Ishikawa (cell line): ENCODE results near the gene GPC6.

ENCODE experiments used
- CEBPB ChIP-seq: IDR thresholded peaks from 2 replicates; pipeline ENCODE4 v1.6.1; 2012
- CREB1 ChIP-seq: IDR thresholded peaks from 2 replicates; pipeline ENCODE4 v1.6.1; 2012; ENCODE audit warnings: low read depth
- EGR1 ChIP-seq: IDR thresholded peaks from 2 replicates; pipeline ENCODE4 v1.6.1; 2012
- EP300 ChIP-seq: IDR thresholded peaks from 2 replicates; pipeline ENCODE4 v1.6.1; 2012; ENCODE audit warnings: borderline replicate concordance
- FOXM1 ChIP-seq: IDR thresholded peaks from 2 replicates; pipeline ENCODE4 v1.6.1; 2012; ENCODE audit warnings: low read depth, borderline replicate concordance
- MAX ChIP-seq: IDR thresholded peaks from 2 replicates; pipeline ENCODE4 v1.6.1; 2012
- NFIC ChIP-seq: IDR thresholded peaks from 2 replicates; pipeline ENCODE4 v1.6.1; 2012
- RAD21 ChIP-seq: IDR thresholded peaks from 2 replicates; pipeline ENCODE4 v1.6.1; 2012; ENCODE audit warnings: low read depth
- REST ChIP-seq: IDR thresholded peaks from 2 replicates; pipeline ENCODE4 v1.6.1; 2012; ENCODE audit warnings: low read depth, mild to moderate bottlenecking
- TAF1 ChIP-seq: IDR thresholded peaks from 2 replicates; pipeline ENCODE4 v1.6.1; 2012; ENCODE audit warnings: low read depth, mild to moderate bottlenecking
- TCF12 ChIP-seq: IDR thresholded peaks from 2 replicates; pipeline ENCODE4 v1.6.1; 2012; ENCODE audit warnings: low read depth
- TEAD4 ChIP-seq: IDR thresholded peaks from 2 replicates; pipeline ENCODE4 v1.6.1; 2012
- USF1 ChIP-seq: IDR thresholded peaks from 2 replicates; pipeline ENCODE4 v1.6.1; 2012
- YY1 ChIP-seq: IDR thresholded peaks from 2 replicates; pipeline ENCODE4 v1.6.1; 2012; ENCODE audit warnings: low read depth
- ZBTB7A ChIP-seq: IDR thresholded peaks from 2 replicates; pipeline ENCODE4 v1.6.1; 2012; ENCODE audit warnings: low read depth

Gene GPC6

GRCh38 chr13:94009701-94010100 lies 783.1 kb downstream of the GPC6 start:
- TF ChIP-seq NFIC: no peak
- TF ChIP-seq REST: no peak
- no peak for TF ChIP-seq ZBTB7A
- no peak for TF ChIP-seq YY1
- TF ChIP-seq USF1: no peak
- no peak for TF ChIP-seq FOXM1

- TF ChIP-seq FOXM1 (no peak), TEAD4 (no peak), TAF1 (no peak), YY1 (no peak), ZBTB7A (no peak)
Observed at GRCh38 chr13:94014461-94014860, 787.9 kb downstream of the GPC6 start.

GRCh38 chr13:94020426-94020825 lies 793.8 kb downstream of the GPC6 start:
- TF ChIP-seq RAD21 (no peak), NFIC (no peak), EGR1 (no peak), CEBPB (no peak), CREB1 (no peak), TAF1 (no peak), EP300 (no peak), ZBTB7A (no peak), FOXM1 (no peak), TEAD4 (no peak), TCF12 (no peak), YY1 (no peak), USF1 (no peak), MAX (no peak), REST (no peak)

GRCh38 chr13:94020833-94021232 lies 794.2 kb downstream of the GPC6 start:
- TF ChIP-seq USF1: no peak
- TF ChIP-seq CEBPB: no peak
- TF ChIP-seq YY1: no peak
- no peak for TF ChIP-seq RAD21
- TF ChIP-seq MAX: no peak
- no peak for TF ChIP-seq TAF1
- TF ChIP-seq TEAD4: no peak
- no peak for TF ChIP-seq EP300
- no peak for TF ChIP-seq FOXM1
- TF ChIP-seq REST: no peak

GRCh38 chr13:94028234-94028633 lies 801.6 kb downstream of the GPC6 start:
- TF ChIP-seq FOXM1 (no peak), USF1 (no peak), MAX (no peak), ZBTB7A (no peak), RAD21 (no peak), CEBPB (no peak)
